Activated CD4-positive, alpha-beta T cell treated with anti-CD3 and anti-CD28 coated beads, Interleukin-2, amount 10 ng/mL, durations not matched to agents 24 days and 14 days (primary cell): Measurements from ENCODE around the gene ANAPC10. TPM values are rescaled to one million over a fixed set of nuclear protein-coding genes. Genes with fewer than 3 reads are reported as not detected.

Experiments used
- DNase-seq: peaks from one replicate; pipeline ENCODE4 v3.0.0; 2022
- H3K27ac Mint-ChIP-seq: one replicate; pipeline ENCODE4 v1.8.0; 2022; ENCODE audit warnings: mild to moderate bottlenecking, mixed read lengths
- H3K27me3 Mint-ChIP-seq: one replicate; pipeline ENCODE4 v1.8.0; 2022; ENCODE audit warnings: mixed read lengths
- H3K36me3 Mint-ChIP-seq: one replicate; pipeline ENCODE4 v1.8.0; 2022; ENCODE audit warnings: low read depth, mild to moderate bottlenecking, mixed read lengths
- H3K4me1 Mint-ChIP-seq: one replicate; pipeline ENCODE4 v1.8.0; 2021; ENCODE audit warnings: mixed read lengths
- H3K4me3 Mint-ChIP-seq: one replicate; pipeline ENCODE4 v1.8.0; 2022; ENCODE audit warnings: mild to moderate bottlenecking, moderate library complexity, mixed read lengths
- H3K9me3 Mint-ChIP-seq: one replicate; pipeline ENCODE4 v1.8.0; 2021; ENCODE audit warnings: mixed read lengths
- intact Hi-C: fragments of 100-400 bp; cut with micrococcal nuclease; formaldehyde crosslinking; loops from one replicate; pipeline ENCODE4 v1.15.1; 2023
- total RNA-seq: library from RNA; stranded (reverse); gene quantifications from 2 replicates; pipeline ENCODE4 v1.2.3, GENCODE V29; 2022

Gene ANAPC10
- total RNA-seq, 1 donor from 2014 or later = 30.4 TPM

- intact Hi-C loops = loop anchor here (10.0 kb wide), 1 partner anchor 412 kb away; the partner anchor contains the start of gene HHIP
- Mint-ChIP-seq H3K9me3 (no peaks in the 10 kb centered on the region), H3K4me3 (no peak overlapping the region), H3K36me3 (peaks cover 8% of the 10 kb centered on the region), H3K27me3 (no peaks in the 10 kb centered on the region), H3K27ac (peak overlapping the region; percentile 26), H3K4me1 (peaks cover 23% of the 10 kb centered on the region)
- DNase-seq = no peak
Observed at GRCh38 chr4:145056325-145057130, 41.5 kb downstream of the ANAPC10 start.

GRCh38 chr4:145055533-145056257 is 42.3 kb downstream of the ANAPC10 start:
- Mint-ChIP-seq H3K4me3 (no peak overlapping the region), H3K36me3 (peaks cover 12% of the 10 kb centered on the region), H3K27ac (no peak overlapping the region), H3K4me1 (peaks cover 22% of the 10 kb centered on the region), H3K27me3 (no peaks in the 10 kb centered on the region), H3K9me3 (no peaks in the 10 kb centered on the region)
- intact Hi-C loops = loop anchor here (10.0 kb wide), 1 partner anchor 411 kb away; the partner anchor contains the start of gene HHIP
- no peak for DNase-seq

GRCh38 chr4:145049241-145049640 is 48.8 kb downstream of the ANAPC10 start:
- Mint-ChIP-seq H3K9me3 (peaks cover 4% of the 10 kb centered on the region), H3K36me3 (peaks cover 17% of the 10 kb centered on the region), H3K4me3 (no peak overlapping the region), H3K4me1 (peaks cover 2% of the 10 kb centered on the region), H3K27ac (no peak overlapping the region), H3K27me3 (no peaks in the 10 kb centered on the region)
- intact Hi-C loops = no loop called here
- no peak for DNase-seq

- H3K4me1 Mint-ChIP-seq = peaks cover 5% of the 10 kb centered on the region
- H3K27ac Mint-ChIP-seq = no peak overlapping the region
- H3K9me3 Mint-ChIP-seq = peaks cover 4% of the 10 kb centered on the region
- H3K27me3 Mint-ChIP-seq = peaks cover 2% of the 10 kb centered on the region
- H3K36me3 Mint-ChIP-seq = peaks cover 19% of the 10 kb centered on the region
- no peak overlapping the region for H3K4me3 Mint-ChIP-seq
- intact Hi-C loops = no loop called here
- no peak for DNase-seq
Observed at GRCh38 chr4:145048817-145049216, 49.2 kb downstream of the ANAPC10 start.

GRCh38 chr4:145047151-145047550 is 50.8 kb downstream of the ANAPC10 start:
- Mint-ChIP-seq H3K9me3 (peaks cover 4% of the 10 kb centered on the region), H3K36me3 (peaks cover 19% of the 10 kb centered on the region), H3K4me1 (peaks cover 5% of the 10 kb centered on the region), H3K27ac (no peak overlapping the region), H3K27me3 (peaks cover 2% of the 10 kb centered on the region), H3K4me3 (no peak overlapping the region)
- intact Hi-C loops = no loop called here
- DNase-seq = no peak

GRCh38 chr4:145045180-145045579 is 52.8 kb downstream of the ANAPC10 start:
- intact Hi-C loops = no loop called here
- peaks cover 4% of the 10 kb centered on the region for H3K9me3 Mint-ChIP-seq
- H3K4me3 Mint-ChIP-seq = no peak overlapping the region
- no peak for DNase-seq
- H3K27ac Mint-ChIP-seq = no peak overlapping the region
- H3K36me3 Mint-ChIP-seq = peaks cover 13% of the 10 kb centered on the region
- peaks cover 2% of the 10 kb centered on the region for H3K27me3 Mint-ChIP-seq
- peaks cover 6% of the 10 kb centered on the region for H3K4me1 Mint-ChIP-seq

GRCh38 chr4:145044341-145044740 is 53.7 kb downstream of the ANAPC10 start:
- Mint-ChIP-seq H3K36me3 (peaks cover 8% of the 10 kb centered on the region), H3K4me3 (no peak overlapping the region), H3K27ac (no peak overlapping the region), H3K27me3 (peaks cover 2% of the 10 kb centered on the region), H3K9me3 (no peaks in the 10 kb centered on the region), H3K4me1 (peaks cover 6% of the 10 kb centered on the region)
- intact Hi-C loops = no loop called here
- DNase-seq = no peak

- Mint-ChIP-seq H3K27ac (no peak overlapping the region), H3K4me3 (no peak overlapping the region), H3K36me3 (peaks cover 8% of the 10 kb centered on the region), H3K27me3 (peaks cover 2% of the 10 kb centered on the region), H3K4me1 (peaks cover 6% of the 10 kb centered on the region), H3K9me3 (no peaks in the 10 kb centered on the region)
- intact Hi-C loops = no loop called here
- DNase-seq = no peak
Observed at GRCh38 chr4:145043306-145043705, 54.7 kb downstream of the ANAPC10 start.

- Mint-ChIP-seq H3K9me3 (no peaks in the 10 kb centered on the region), H3K36me3 (peaks cover 8% of the 10 kb centered on the region), H3K27ac (no peak overlapping the region), H3K27me3 (peaks cover 2% of the 10 kb centered on the region), H3K4me1 (peaks cover 6% of the 10 kb centered on the region), H3K4me3 (no peak overlapping the region)
- intact Hi-C loops = no loop called here
- DNase-seq = no peak
Observed at GRCh38 chr4:145042601-145043285, 55.3 kb downstream of the ANAPC10 start.

GRCh38 chr4:145041378-145041777 is 56.6 kb downstream of the ANAPC10 start:
- Mint-ChIP-seq H3K27ac (no peak overlapping the region), H3K36me3 (peaks cover 8% of the 10 kb centered on the region)
- intact Hi-C loops = no loop called here

GRCh38 chr4:145035494-145036136 is 62.4 kb downstream of the ANAPC10 start:
- intact Hi-C loops = no loop called here
- Mint-ChIP-seq H3K36me3 (peaks cover 41% of the 10 kb centered on the region), H3K9me3 (peaks cover 12% of the 10 kb centered on the region), H3K4me1 (peaks cover 11% of the 10 kb centered on the region), H3K27me3 (no peaks in the 10 kb centered on the region), H3K27ac (no peak overlapping the region), H3K4me3 (no peak overlapping the region)
- DNase-seq = no peak

More at GRCh38 chr4:145041378-145041777, 56.6 kb downstream of the ANAPC10 start:
- Mint-ChIP-seq H3K27me3 (peaks cover 2% of the 10 kb centered on the region), H3K9me3 (no peaks in the 10 kb centered on the region), H3K4me3 (no peak overlapping the region), H3K4me1 (peaks cover 4% of the 10 kb centered on the region)
- DNase-seq = peak; percentile 28

- intact Hi-C loops = no loop called here
- Mint-ChIP-seq H3K9me3 (peaks cover 15% of the 10 kb centered on the region), H3K4me1 (peaks cover 11% of the 10 kb centered on the region), H3K4me3 (no peak overlapping the region), H3K36me3 (peaks cover 41% of the 10 kb centered on the region), H3K27ac (no peak overlapping the region), H3K27me3 (no peaks in the 10 kb centered on the region)
- DNase-seq = no peak
Observed at GRCh38 chr4:145034727-145035211, 63.2 kb downstream of the ANAPC10 start.

GRCh38 chr4:145019346-145019745 is 78.7 kb downstream of the ANAPC10 start:
- peaks cover 22% of the 10 kb centered on the region for H3K9me3 Mint-ChIP-seq
- peak overlapping the region; percentile 86 for H3K27ac Mint-ChIP-seq
- H3K4me3 Mint-ChIP-seq = peak overlapping the region; percentile 70
- intact Hi-C loops = loop anchor here (2.0 kb wide), 1 partner anchor 77 kb away; no protein-coding TSS in a partner anchor
- peaks cover 58% of the 10 kb centered on the region for H3K36me3 Mint-ChIP-seq
- no peaks in the 10 kb centered on the region for H3K27me3 Mint-ChIP-seq
- peaks cover 24% of the 10 kb centered on the region for H3K4me1 Mint-ChIP-seq
- peak; percentile 76 for DNase-seq
